Activated T-helper 9 cell treated with anti-CD3 and anti-CD28 coated beads, Interleukin-2, amount 50 U/mL, for 16 hours (primary cell): ENCODE data around the gene KATNAL2.
"Not testable (repeated sequence)": the region's sequence is repeated elsewhere in the genome, so short reads cannot be mapped to it uniquely, and the experiment has no call there.

Experiments used
- DNase-seq: peaks from one replicate; pipeline ENCODE4 v3.0.0-alpha.2; 2020; ENCODE audit warnings: low read depth

Gene KATNAL2

DNA sequence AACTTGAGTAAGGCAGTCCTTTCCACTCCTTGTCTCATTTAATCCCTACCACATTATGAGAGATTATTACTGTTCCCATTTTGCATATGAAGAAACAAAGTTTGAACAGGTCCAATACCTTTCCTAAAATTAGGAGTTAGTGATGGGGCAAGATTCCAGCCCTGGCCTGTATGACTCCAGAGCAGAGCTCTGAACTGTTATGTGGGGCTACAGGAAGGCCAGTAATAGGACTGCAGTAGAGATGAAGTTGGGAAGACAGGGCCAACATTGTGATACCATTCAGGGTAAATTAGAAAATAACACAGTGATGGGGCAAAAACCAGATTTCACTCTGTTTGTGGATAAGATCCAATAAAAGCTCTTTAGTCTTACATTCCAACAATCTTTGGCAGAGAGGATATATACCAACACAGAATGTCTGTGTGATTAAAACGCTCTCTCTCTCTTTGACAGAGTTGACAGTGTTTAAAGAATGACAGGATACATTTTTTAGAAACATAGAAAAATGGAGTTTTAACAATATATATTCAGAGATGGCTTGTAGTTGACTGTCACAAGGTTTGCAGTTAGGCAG, 22.7 kb downstream of the KATNAL2 start:
- DNase-seq: no peak

DNA sequence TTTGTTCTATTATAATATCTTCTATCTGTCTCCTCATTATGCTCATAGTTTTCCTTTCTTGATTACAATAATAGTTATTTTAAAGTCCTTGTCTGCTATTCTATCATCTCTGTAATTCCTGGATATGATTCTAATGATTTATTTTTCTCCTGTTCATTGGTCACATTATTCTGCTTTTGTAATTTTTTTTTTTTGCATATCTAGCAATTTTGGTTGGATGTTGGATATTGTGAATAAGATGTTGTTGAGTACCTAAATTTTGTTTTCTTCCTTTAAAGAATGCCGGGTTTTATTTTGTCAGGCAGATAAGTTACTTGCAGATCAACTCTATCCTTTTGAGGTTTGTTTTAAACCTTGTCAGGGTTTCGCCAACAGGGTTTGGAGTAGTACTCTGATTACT, 25.2 kb downstream of the KATNAL2 start:
- DNase-seq: no peak

DNA sequence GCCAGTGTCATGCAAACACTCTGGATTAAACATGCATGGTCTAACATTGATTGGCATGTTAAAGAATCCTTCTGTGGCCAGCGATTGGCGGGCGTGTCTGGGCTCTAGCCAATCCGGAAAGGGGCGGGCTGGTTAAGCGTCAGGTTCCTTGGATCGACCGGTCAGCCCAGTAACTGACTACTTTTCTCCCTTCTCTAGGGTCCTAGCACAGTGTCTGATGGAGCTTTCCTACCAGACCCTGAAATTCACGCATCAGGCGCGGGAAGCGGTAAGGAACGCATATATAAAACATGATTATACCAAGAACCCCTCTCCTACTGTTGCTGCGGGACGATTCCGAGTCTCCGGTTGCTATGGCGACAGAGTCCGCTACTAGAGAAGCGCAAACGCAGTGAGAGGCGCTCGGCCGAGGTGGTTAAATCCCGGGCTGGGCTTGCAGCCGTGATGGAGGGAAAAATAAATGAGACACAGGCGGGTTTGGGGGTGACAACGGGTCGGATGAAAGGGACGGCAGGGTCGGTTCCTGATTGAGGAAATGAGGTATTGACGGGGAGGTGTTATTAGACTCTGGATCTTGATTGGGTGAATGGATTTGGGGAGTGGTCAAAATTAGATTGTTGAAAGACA, 29.4 kb downstream of the KATNAL2 start:
- peak; percentile 10 for DNase-seq

DNA sequence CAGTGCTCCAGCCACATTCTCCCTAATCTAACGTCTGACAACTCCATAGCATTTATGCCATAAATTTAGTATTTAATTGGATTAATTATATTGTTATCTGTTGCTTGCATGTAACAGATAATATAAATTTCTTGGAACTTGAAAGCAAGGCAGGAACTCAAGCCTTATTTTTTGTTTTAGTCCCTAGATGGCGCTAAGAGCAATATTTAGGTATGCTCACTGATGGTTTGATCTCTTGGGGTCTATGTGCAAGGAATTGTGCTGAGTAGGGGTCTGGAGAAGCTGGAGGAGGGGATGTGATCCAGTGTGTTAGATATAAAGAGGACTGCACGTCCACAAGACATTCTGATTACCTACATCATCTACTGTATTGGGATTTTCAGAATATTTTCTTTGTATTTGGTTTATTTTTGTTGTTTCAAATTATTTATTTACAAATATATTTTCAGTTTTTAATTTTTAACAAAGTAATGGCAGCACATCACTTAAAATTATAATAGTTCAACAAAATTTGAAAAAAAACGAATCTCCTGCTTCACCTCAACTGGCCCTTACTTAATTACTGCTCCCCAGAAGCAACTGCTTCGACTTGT, 32.8 kb downstream of the KATNAL2 start:
- DNase-seq: no peak

DNA sequence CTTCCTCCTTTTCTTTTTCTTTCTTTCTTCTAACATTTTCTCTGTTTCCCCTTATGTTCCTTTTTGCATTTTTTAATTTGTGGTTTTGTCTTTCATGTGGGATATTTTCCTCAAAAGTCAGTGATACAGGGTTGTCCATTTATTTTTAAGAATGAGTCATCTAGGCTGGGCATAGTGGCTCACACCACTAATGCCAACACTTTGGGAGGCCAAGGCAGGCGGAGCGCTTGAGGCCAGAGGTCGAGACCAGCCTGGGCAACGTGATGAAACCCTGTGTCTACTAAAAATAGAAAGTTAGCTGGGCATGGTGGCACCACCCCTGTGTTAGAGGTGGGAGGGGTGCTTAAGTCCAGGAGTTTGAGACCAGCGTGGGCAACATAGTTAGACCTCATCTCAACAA, 35.8 kb downstream of the KATNAL2 start:
- no peak for DNase-seq

DNA sequence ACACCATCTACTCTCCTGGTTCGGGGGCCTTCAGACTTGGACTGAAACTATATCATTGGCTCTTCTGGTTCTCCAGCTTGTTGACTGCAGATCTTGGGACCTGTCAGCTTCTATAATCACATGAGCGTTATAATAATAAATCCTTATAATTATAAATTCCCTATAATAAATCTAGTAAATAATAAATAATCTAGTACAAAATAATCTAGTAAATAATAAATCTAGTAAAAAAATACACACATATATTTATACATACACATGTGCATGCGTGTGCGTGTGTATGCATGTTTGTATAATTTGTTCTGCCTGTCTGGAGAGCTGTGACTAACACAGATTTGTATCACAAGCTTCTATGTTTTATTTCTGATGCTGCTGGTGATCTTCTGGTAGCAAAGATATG, 40.8 kb downstream of the KATNAL2 start:
- no peak for DNase-seq

DNA sequence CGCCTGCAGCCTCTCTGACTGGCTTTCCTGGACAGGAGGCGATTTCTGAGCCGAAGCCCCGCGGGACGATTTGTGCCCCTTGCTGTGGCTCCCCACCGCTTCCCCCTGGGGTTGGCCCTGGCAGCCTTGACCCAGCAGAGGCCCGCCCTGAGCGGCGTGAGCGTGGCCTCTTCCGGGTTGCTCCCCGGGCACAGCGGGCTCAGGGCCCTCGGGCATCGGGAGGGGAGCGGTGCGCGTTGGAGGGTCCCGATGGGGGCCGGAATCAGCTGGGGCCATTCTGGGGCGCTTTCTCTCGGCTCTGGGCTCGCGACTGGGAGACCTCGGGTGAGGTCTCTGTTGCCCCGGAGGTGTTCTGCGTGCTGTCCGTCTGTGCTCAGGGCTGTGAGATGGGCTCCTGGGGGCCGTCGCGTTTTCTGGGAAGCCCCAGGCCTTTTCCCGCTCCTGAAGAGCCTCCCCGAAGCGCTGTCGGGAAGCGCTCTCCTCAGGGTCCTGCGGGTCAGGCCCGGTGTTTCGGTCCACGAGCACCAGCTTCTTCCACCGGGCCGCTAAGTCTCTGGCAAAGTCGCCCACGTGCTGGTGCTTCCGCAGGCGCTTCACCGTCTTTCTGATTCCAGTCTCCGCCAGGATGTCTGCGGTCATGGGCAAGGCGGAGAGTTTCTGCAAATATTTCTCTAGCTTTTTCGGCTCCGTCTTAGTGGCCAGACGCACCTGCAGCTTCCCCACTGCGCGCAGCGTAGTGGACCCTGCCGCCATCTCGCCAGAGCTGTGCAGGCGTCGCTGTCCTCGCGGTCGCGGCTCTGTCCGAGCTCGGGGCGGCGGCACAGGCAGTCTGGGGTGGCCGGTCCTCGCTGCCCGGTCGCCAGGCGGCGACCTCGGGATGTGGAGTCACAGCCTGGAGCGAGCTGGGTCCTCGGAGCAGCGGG, 46.5 kb downstream of the KATNAL2 start:
- DNase-seq: not testable (repeated sequence)

DNA sequence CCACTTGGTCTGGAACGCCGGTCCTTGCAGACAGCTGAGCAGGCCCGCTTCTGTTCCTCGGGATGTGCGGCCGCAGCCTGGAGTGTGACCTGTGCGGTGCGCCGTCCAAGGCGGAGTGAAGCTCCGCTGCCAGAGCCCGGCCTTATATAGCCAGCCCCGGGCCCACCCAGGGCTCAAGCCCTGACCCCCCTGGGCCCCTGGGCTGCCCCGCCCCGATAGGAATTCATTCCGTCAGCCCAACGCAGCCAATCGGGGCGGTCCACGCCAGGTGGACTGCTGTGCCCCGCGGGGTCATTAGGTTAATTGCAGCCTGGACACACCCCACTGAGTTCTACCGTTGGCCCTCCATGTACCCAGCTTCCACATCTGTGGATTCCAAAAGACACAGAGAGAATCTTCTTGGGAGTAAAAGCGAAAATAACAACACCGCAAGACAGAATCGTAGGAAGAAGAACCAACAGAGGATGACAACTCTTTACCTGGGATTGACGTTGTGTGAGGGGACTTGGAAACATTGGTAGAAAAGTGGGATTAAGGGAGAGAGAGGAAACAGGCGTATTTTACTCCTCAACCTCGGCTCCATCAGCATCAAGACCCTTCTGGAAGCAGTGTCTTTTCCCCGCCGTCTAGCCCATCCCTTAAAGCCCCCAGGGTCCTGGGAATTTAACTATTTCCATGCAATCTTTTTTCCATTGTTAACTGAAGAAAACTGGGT, 47.3 kb downstream of the KATNAL2 start:
- DNase-seq: not testable (repeated sequence)

DNA sequence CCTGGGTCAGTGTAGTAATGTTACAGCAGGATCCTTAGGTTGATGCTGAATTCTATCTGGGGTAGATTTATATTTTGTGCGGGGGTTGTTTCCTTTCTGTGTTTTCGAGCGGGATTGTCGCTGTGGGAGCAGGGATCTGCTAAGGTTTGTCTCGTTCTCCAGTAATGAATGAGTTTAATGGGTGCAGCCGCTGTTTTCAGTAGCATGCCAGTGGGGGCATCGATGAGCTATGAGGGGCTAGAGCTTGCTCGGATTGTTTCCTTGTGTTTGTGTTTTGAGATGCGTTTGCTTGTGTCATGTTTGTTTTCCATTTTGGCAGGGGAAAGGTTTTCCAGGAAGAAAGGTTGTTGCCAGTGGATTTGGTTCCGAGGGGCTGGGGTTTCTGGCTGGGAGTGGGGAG, 48.9 kb downstream of the KATNAL2 start:
- not testable (repeated sequence) for DNase-seq

DNA sequence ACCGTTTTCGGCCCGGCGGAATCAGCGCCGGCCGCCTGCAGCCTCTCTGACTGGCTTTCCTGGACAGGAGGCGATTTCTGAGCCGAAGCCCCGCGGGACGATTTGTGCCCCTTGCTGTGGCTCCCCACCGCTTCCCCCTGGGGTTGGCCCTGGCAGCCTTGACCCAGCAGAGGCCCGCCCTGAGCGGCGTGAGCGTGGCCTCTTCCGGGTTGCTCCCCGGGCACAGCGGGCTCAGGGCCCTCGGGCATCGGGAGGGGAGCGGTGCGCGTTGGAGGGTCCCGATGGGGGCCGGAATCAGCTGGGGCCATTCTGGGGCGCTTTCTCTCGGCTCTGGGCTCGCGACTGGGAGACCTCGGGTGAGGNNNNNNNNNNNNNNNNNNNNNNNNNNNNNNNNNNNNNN, 52.1 kb downstream of the KATNAL2 start:
- not testable (repeated sequence) for DNase-seq

DNA sequence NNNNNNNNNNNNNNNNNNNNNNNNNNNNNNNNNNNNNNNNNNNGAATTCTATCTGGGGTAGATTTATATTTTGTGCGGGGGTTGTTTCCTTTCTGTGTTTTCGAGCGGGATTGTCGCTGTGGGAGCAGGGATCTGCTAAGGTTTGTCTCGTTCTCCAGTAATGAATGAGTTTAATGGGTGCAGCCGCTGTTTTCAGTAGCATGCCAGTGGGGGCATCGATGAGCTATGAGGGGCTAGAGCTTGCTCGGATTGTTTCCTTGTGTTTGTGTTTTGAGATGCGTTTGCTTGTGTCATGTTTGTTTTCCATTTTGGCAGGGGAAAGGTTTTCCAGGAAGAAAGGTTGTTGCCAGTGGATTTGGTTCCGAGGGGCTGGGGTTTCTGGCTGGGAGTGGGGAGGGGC, 102.5 kb downstream of the KATNAL2 start:
- not testable (repeated sequence) for DNase-seq

DNA sequence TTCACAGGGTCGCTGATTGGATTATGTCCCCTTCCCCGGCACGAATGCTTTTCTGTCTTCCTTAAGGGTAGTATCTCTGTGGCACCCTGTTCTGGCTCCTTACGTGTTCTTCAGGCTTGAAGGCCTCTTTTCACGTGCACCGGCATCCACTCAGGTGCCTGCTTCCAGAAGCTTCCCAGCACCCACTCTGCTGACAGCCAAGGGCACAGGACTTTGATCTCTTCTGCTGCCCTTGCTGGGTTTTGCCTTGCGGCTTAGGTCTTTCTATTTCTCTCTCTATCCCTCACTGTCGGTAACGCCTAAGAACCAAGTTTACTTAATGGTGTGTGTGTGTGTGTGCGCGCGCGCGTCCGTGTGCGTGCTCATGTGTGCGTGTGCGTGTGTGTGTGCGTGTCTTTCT, 103.4 kb downstream of the KATNAL2 start:
- not testable (repeated sequence) for DNase-seq

DNA sequence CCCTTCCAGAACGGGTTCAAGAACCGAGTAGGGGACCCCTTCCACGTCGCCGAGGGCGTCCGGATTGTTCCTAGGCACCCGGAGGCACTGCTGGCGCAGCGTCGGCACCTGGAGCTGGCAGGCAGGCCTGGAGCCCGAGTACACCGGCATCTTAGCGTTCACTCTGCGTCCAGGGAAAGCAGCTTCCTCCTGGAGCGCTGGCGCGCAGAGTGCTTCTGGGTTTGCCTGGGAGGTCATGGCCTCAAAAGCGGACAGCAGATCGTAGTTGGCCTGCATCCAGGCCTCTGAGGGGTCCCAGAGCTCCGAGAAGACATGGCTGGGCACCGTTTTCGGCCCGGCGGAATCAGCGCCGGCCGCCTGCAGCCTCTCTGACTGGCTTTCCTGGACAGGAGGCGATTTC, 105.4 kb downstream of the KATNAL2 start:
- DNase-seq: not testable (repeated sequence)

DNA sequence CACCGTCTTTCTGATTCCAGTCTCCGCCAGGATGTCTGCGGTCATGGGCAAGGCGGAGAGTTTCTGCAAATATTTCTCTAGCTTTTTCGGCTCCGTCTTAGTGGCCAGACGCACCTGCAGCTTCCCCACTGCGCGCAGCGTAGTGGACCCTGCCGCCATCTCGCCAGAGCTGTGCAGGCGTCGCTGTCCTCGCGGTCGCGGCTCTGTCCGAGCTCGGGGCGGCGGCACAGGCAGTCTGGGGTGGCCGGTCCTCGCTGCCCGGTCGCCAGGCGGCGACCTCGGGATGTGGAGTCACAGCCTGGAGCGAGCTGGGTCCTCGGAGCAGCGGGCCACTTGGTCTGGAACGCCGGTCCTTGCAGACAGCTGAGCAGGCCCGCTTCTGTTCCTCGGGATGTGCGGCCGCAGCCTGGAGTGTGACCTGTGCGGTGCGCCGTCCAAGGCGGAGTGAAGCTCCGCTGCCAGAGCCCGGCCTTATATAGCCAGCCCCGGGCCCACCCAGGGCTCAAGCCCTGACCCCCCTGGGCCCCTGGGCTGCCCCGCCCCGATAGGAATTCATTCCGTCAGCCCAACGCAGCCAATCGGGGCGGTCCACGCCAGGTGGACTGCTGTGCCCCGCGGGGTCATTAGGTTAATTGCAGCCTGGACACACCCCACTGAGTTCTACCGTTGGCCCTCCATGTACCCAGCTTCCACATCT, 106.5 kb downstream of the KATNAL2 start:
- not testable (repeated sequence) for DNase-seq

DNA sequence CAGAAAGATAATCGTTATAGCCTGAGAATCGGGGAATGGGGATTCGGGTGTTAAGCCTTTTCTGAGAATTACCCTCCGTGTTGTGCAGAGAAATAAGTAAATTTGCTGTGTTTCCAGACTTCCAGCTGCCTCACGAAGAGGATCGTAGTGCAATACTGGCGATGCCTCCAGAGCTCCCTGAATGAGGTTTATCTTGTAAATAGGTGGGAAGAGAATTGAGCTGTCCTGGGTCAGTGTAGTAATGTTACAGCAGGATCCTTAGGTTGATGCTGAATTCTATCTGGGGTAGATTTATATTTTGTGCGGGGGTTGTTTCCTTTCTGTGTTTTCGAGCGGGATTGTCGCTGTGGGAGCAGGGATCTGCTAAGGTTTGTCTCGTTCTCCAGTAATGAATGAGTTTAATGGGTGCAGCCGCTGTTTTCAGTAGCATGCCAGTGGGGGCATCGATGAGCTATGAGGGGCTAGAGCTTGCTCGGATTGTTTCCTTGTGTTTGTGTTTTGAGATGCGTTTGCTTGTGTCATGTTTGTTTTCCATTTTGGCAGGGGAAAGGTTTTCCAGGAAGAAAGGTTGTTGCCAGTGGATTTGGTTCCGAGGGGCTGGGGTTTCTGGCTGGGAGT, 108.3 kb downstream of the KATNAL2 start:
- not testable (repeated sequence) for DNase-seq

DNA sequence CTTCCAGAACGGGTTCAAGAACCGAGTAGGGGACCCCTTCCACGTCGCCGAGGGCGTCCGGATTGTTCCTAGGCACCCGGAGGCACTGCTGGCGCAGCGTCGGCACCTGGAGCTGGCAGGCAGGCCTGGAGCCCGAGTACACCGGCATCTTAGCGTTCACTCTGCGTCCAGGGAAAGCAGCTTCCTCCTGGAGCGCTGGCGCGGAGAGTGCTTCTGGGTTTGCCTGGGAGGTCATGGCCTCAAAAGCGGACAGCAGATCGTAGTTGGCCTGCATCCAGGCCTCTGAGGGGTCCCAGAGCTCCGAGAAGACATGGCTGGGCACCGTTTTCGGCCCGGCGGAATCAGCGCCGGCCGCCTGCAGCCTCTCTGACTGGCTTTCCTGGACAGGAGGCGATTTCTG, 111.3 kb downstream of the KATNAL2 start:
- DNase-seq: not testable (repeated sequence)

DNA sequence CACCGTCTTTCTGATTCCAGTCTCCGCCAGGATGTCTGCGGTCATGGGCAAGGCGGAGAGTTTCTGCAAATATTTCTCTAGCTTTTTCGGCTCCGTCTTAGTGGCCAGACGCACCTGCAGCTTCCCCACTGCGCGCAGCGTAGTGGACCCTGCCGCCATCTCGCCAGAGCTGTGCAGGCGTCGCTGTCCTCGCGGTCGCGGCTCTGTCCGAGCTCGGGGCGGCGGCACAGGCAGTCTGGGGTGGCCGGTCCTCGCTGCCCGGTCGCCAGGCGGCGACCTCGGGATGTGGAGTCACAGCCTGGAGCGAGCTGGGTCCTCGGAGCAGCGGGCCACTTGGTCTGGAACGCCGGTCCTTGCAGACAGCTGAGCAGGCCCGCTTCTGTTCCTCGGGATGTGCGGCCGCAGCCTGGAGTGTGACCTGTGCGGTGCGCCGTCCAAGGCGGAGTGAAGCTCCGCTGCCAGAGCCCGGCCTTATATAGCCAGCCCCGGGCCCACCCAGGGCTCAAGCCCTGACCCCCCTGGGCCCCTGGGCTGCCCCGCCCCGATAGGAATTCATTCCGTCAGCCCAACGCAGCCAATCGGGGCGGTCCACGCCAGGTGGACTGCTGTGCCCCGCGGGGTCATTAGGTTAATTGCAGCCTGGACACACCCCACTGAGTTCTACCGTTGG, 112.4 kb downstream of the KATNAL2 start:
- not testable (repeated sequence) for DNase-seq

DNA sequence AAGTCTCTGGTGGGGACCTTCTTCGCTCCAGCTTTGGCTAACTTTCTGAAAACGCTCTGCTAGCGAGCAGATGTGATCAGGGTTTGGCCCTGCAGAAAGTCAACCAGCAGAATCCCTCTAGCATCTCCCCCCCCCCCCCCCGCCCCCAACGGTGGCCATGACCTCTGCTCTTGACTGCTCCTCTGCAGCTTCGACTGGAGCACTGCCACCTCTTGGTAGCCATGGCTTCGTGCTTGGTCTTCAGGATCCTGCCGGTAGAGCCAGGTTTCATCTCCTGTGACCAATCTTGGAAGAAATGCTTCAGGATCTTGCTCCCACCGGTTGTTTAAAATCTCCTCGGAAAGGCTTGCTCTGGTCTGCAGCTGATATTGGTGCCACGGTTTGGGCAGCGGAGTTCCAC, 113.5 kb downstream of the KATNAL2 start:
- not testable (repeated sequence) for DNase-seq

DNA sequence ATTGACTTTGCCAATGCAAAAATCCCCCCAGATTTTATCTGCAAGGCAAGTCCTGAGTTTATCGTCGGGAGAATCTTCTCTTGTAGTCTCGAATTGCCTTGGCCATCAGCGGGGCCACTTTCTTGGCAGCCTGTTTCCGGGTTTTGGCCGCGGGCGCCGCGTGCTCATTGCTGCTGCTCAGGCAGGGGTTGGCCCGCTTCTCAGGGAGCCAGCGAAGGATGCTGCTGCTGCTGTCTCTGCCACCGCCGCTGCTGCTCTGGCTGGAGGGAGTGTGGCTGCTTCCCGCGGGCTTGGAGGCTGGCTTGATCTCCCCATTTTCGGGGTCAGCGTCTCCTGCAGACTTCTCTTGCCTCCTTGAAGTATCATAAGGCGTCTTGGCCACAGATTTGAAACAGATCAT, 115.5 kb downstream of the KATNAL2 start:
- DNase-seq: no peak

DNA sequence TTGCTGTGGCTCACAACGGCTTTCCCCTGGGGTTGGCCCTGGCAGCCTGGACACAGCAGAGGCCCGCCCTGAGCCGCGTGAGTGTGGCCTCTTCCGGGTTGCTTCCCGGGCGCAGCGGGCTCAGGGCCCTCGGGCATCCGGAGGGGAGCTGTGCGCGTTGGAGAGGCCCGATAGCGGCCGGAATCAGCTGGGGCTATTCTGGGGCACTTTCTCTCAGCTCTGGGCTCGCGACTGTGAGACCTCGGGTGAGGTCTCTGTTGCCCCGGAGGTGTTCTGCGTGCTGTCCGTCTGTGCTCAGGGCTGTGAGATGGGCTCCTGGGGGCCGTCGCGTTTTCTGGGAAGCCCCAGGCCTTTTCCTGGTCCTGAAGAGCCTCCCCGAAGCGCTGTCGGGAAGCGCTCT, 117.2 kb downstream of the KATNAL2 start:
- not testable (repeated sequence) for DNase-seq
